OCI-LY7 (cell line): ENCODE results near the gene KCNQ1OT1. TPM values are rescaled to one million over a fixed set of nuclear protein-coding genes. Genes with fewer than 3 reads are reported as not detected.

Experiments
- BruUV-seq: library from RNA; stranded (reverse); fragments of 400-500 nt; replicated peaks from 2 replicates; lab custom pipeline; 2021; lab: Mats Ljungman, UMichigan
- CTCF ChIA-PET: fragments of 300-600 bp; sonication (Branson Sonifier 250); formaldehyde crosslinking; loops from one replicate; lab custom pipeline; 2022; ENCODE audit warnings: antibody characterized with exemption; ENCODE audit not compliant: unreplicated experiment; lab: Charles Lee
- POLR2A ChIA-PET: fragments of 300-600 bp; sonication (Branson Sonifier 250); formaldehyde crosslinking; loops from one replicate; lab custom pipeline; 2022; ENCODE audit warnings: antibody characterized with exemption; lab: Charles Lee
- DNase-seq: peaks from one replicate; pipeline ENCODE4 v3.0.0-alpha.2; 2015; ENCODE audit warnings: low spot score
- H2AFZ ChIP-seq: fragments of 200-600 bp; sonication (generic), shearing (Covaris generic); 2 replicates; pipeline ENCODE4 v1.6.1; 2014; ENCODE audit warnings: mild to moderate bottlenecking, antibody characterized with exemption, low read length, moderate library complexity
- H3K27ac ChIP-seq: fragments of 200-600 bp; sonication (generic); 2 replicates; pipeline ENCODE4 v1.5.1; 2014; ENCODE audit warnings: mixed run types, low read depth, mild to moderate bottlenecking, moderate library complexity, low read length, inconsistent platforms; ENCODE audit not compliant: poor library complexity, severe bottlenecking
- H3K36me3 ChIP-seq: fragments of 200-600 bp; sonication (generic); 2 replicates; pipeline ENCODE4 v1.6.1; 2014; ENCODE audit warnings: mild to moderate bottlenecking, antibody characterized with exemption, low read length, moderate library complexity, mixed read lengths; ENCODE audit not compliant: insufficient read depth
- H3K4me1 ChIP-seq: fragments of 200-600 bp; sonication (generic); 2 replicates; pipeline ENCODE4 v1.5.1; 2014; ENCODE audit warnings: mild to moderate bottlenecking, low read length; ENCODE audit not compliant: insufficient read depth, poor library complexity, severe bottlenecking
- H3K4me2 ChIP-seq: fragments of 200-600 bp; sonication (generic); 2 replicates; pipeline ENCODE4 v1.6.1; 2014; ENCODE audit warnings: mild to moderate bottlenecking, low read length
- H3K4me3 ChIP-seq: fragments of 200-600 bp; sonication (generic); 2 replicates; pipeline ENCODE4 v1.5.1; 2014; ENCODE audit warnings: mild to moderate bottlenecking, low read depth, low read length; ENCODE audit not compliant: poor library complexity, severe bottlenecking
- H3K79me2 ChIP-seq: fragments of 200-600 bp; sonication (generic); 2 replicates; pipeline ENCODE4 v1.6.1; 2016; ENCODE audit warnings: low read depth, mild to moderate bottlenecking, low read length, moderate library complexity, mixed read lengths; ENCODE audit not compliant: insufficient read depth
- H3K9me2 ChIP-seq: fragments of 200-600 bp; sonication (generic); 2 replicates; pipeline ENCODE4 v1.6.1; 2016; ENCODE audit warnings: mild to moderate bottlenecking, low read length, mixed read lengths; ENCODE audit not compliant: insufficient read depth
- H3K9me3 ChIP-seq: fragments of 200-600 bp; sonication (generic); 2 replicates; pipeline ENCODE4 v1.6.1; 2014; ENCODE audit warnings: mild to moderate bottlenecking, mixed run types, low read length, mixed read lengths
- H4K20me1 ChIP-seq: fragments of 200-600 bp; sonication (generic); 2 replicates; pipeline ENCODE4 v1.6.1; 2014; ENCODE audit warnings: mild to moderate bottlenecking, antibody characterized with exemption, low read length, moderate library complexity, mixed read lengths; ENCODE audit not compliant: insufficient read depth
- EZH2phosphoT487 ChIP-seq: fragments of 200-600 bp; sonication (generic); IDR thresholded peaks from 2 replicates; pipeline ENCODE4 v1.6.1; 2018; ENCODE audit warnings: low read depth, borderline replicate concordance, mild to moderate bottlenecking, mixed run types, antibody characterized with exemption, low read length, moderate library complexity, mixed read lengths
- intact Hi-C: fragments of 100-400 bp; cut with micrococcal nuclease; formaldehyde crosslinking; loops from one replicate; pipeline ENCODE4 v1.10.0; 2022; ENCODE audit not compliant: unreplicated experiment
- total RNA-seq, 2 experiments: library from RNA; depleted of rRNA in 1 of 2; stranded (reverse); fragments of >200 nt in 1 of 2; shearing (Covaris generic) in 1 of 2; gene quantifications; 2 replicates each; pipeline ENCODE4 v1.2.3, GENCODE V29; 2014 to 2022
- TF ChIP-seq, protein P1 (sequence below): fragments of 200-600 bp; sonication (generic); conservative IDR thresholded peaks from 2 replicates; pipeline ENCODE4 v1.5.1; 2014; ENCODE audit warnings: mild to moderate bottlenecking, antibody characterized with exemption, low read length, moderate library complexity, mixed read lengths

KCNQ1OT1 gene
- total RNA-seq, 2 experiments from 2014 or later, result 2.9 to 3.4 TPM

DNA sequence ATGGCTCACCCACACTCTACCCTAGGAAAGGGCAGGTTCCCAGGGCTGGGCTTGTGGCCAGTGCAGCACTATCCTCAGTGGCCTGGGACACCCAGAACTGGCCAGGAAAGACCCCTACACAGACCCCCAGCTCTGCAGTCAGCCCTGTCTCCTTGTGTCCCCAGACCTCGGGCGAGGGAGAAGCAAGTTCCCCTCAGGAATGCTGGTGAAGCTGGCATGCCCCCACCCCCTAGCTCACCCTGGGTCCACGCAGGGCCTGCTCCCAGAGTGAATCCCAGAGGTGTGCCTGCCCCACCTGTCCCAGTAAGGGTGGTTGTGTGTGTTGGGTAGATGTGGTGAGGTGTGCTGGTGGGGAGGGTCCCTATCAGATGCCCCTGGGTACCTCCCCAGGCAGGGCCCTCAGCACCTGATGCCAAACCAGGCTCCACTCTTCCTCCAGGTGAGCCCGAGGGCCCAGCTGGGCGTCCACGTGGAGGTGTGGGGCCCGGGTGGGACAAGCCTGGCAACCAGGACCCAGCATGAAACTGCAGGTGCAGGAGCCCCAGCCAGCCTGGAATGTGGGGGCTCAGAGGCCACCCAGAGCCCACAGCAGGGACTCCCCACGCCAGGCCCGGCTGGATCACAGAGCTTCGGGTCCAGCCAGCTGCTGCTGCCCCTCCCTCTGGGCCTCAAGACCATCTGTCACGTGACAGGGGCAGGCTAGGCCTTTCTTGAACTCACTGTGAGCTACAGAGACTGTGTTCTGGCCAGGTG, 48.4 kb upstream of the KCNQ1OT1 start:
- intact Hi-C loops, result no loop called here
- H3K79me2 ChIP-seq, result no peaks in the 10 kb centered on the region
- no peaks in the 10 kb centered on the region for H3K9me3 ChIP-seq
- H3K4me3 ChIP-seq, result no peak overlapping the region
- no peaks in the 10 kb centered on the region for H3K4me1 ChIP-seq
- H3K27ac ChIP-seq, result no peak overlapping the region
- ChIA-PET POLR2A (no interaction called here), CTCF (no interaction called here)
- TF ChIP-seq, protein P1, sequence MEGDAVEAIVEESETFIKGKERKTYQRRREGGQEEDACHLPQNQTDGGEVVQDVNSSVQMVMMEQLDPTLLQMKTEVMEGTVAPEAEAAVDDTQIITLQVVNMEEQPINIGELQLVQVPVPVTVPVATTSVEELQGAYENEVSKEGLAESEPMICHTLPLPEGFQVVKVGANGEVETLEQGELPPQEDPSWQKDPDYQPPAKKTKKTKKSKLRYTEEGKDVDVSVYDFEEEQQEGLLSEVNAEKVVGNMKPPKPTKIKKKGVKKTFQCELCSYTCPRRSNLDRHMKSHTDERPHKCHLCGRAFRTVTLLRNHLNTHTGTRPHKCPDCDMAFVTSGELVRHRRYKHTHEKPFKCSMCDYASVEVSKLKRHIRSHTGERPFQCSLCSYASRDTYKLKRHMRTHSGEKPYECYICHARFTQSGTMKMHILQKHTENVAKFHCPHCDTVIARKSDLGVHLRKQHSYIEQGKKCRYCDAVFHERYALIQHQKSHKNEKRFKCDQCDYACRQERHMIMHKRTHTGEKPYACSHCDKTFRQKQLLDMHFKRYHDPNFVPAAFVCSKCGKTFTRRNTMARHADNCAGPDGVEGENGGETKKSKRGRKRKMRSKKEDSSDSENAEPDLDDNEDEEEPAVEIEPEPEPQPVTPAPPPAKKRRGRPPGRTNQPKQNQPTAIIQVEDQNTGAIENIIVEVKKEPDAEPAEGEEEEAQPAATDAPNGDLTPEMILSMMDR, result no peak
- TF ChIP-seq EZH2phosphoT487, result no peak
- H3K9me2 ChIP-seq, result no peaks in the 10 kb centered on the region
- no TSS peak for BruUV-seq
- no peak overlapping the region for H2AFZ ChIP-seq
- no peaks in the 10 kb centered on the region for H4K20me1 ChIP-seq
- no peak for DNase-seq
- no peaks in the 10 kb centered on the region for H3K36me3 ChIP-seq
- no peak overlapping the region for H3K4me2 ChIP-seq

DNA sequence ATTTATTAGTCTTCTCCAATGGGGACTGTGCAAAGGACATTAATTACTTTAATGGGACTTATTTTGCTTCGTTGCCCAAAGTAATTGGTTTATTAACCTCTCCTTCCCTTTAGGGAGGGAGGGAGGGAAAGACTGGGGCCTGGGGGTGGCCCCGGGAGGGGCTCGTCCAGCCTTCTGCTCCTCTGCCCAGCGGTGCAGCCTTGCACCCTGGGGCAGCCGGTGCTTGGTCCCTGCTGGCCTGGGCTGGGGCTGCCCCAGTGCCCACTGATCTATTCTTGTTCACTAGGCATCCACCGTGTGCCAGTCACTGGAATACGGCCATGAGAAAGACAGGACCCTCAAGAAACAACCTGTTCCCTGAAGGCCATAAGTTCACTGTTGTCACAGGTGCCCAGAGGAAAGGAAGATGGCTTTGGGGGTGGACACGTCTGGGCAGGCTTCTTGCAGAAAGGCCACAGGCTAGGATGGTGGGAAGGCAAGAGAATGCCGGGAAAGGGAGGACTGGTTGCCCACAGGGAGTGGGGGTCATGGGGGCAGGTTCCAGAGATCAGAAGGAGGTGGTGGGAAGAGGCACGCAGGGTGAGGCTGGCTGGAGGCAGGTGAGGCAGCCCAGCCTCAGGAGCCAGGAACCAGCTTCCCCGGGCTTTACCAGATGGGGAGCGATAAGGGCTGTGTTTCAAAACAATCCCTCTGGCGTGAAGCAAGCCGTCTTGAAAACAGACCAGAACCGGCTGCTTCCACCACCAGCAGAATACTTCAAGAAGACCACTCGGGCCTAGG, 47.6 kb upstream of the KCNQ1OT1 start:
- intact Hi-C loops, result no loop called here

More for the DNA sequence above, 47.6 kb upstream of the KCNQ1OT1 start:
- ChIA-PET CTCF (no interaction called here), POLR2A (no interaction called here)
- Histone ChIP-seq H3K4me3 (no peak overlapping the region), H3K36me3 (no peaks in the 10 kb centered on the region), H3K4me2 (no peak overlapping the region), H4K20me1 (no peaks in the 10 kb centered on the region), H3K9me2 (no peaks in the 10 kb centered on the region), H3K79me2 (no peaks in the 10 kb centered on the region), H3K4me1 (no peaks in the 10 kb centered on the region), H3K9me3 (no peaks in the 10 kb centered on the region), H3K27ac (no peak overlapping the region), H2AFZ (no peak overlapping the region)
- no TSS peak for BruUV-seq
- no peak for TF ChIP-seq EZH2phosphoT487
- TF ChIP-seq, protein P1, result no peak
- DNase-seq, result no peak
